Stimulated activated CD8-positive, alpha-beta memory T cell treated with anti-CD3 and anti-CD28 coated beads, Interleukin-4, amount 100 ng/mL, for 4 hours (primary cell): ENCODE measurements around the gene SMYD5.

ENCODE experiments used
- DNase-seq, 2 donors: peaks; one replicate each; pipeline ENCODE4 v3.0.0-alpha.2; 2020; ENCODE audit warnings: low read depth in 2 of 2, low spot score in 1 of 2

Gene SMYD5

GRCh38 chr2:73238149-73238548 is 24.1 kb downstream of the SMYD5 start:
- no peak for DNase-seq

- DNase-seq: no peak
These were observed 24.9 kb downstream of the SMYD5 start for GRCh38 chr2:73238976-73239375.

GRCh38 chr2:73239776-73240175 is 25.7 kb downstream of the SMYD5 start:
- no peak for DNase-seq

GRCh38 chr2:73243884-73244570 is 30.0 kb downstream of the SMYD5 start:
- no peak for DNase-seq

GRCh38 chr2:73244580-73244979 is 30.5 kb downstream of the SMYD5 start:
- no peak for DNase-seq

GRCh38 chr2:73246850-73247249 is 32.8 kb downstream of the SMYD5 start:
- no peak for DNase-seq

GRCh38 chr2:73249636-73250035 is 35.6 kb downstream of the SMYD5 start:
- no peak for DNase-seq

- no peak for DNase-seq
These were observed 37.1 kb downstream of the SMYD5 start for GRCh38 chr2:73250872-73251846.

GRCh38 chr2:73252238-73253027 is 38.4 kb downstream of the SMYD5 start:
- no peak for DNase-seq

GRCh38 chr2:73253400-73253799 is 39.4 kb downstream of the SMYD5 start:
- no peak for DNase-seq

- no peak for DNase-seq
These were observed 39.9 kb downstream of the SMYD5 start for GRCh38 chr2:73253901-73254300.

- DNase-seq: no peak
These were observed 40.4 kb downstream of the SMYD5 start for GRCh38 chr2:73254343-73255006.

- no peak for DNase-seq
These were observed 41.1 kb downstream of the SMYD5 start for GRCh38 chr2:73255007-73255644.

- DNase-seq: no peak
These were observed 42.0 kb downstream of the SMYD5 start for GRCh38 chr2:73255907-73256617.

- no peak for DNase-seq
These were observed 42.5 kb downstream of the SMYD5 start for GRCh38 chr2:73256618-73256922.

GRCh38 chr2:73257021-73257420 is 43.0 kb downstream of the SMYD5 start:
- no peak for DNase-seq

GRCh38 chr2:73257425-73258125 is 43.5 kb downstream of the SMYD5 start:
- no peak for DNase-seq

GRCh38 chr2:73258186-73258912 is 44.3 kb downstream of the SMYD5 start:
- DNase-seq: no peak

GRCh38 chr2:73258913-73259215 is 44.8 kb downstream of the SMYD5 start:
- no peak for DNase-seq
